Middle frontal gyrus (tissue), 1 donor: Measurements from ENCODE around the gene SORCS2.

ENCODE experiments used
- DNase-seq: peaks from one replicate; pipeline ENCODE4 v3.0.0-alpha.2; 2015; ENCODE audit warnings: low spot score; ENCODE audit errors: extremely low spot score

The SORCS2 gene

DNA sequence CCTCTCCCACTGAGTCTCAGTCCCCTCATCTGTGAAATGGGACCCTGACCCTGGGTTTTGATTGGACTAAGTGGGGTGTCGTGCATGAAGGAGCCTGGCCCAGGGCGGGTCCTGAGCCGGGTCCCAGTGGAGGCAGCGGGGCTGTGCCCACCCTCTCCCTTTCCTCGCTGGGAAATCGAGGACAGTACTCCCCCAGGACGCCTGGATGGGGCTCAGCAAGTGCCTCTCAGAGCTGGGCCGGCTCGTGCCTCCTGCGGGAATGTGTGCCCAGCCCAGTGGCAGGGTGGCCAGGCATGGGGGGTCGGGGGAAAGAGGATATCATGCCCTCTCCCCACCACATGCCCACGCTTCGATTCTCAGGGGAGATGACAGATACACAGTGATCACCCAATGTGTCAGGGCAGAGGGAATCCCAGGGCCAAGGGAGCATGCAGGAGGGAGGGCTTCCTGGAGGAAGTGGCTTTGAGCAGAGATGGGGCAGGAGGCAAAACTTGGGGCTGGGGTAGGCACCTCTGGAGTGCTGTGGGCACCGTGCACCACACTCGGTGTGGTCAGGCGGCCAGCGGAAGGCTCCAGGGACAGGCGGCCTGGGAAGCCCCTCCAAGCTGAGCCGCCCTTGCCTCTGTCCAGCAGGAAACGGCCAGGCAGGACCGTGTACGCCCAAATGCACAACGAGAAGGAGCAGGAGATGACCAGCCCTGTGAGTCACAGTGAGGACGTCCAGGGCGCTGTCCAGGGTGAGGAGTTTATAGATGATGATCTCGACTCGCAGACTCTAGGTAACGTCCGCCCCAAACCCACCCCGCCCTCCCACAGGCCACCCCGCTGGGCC, 544.3 kb downstream of the SORCS2 start:
- no peak for DNase-seq

DNA sequence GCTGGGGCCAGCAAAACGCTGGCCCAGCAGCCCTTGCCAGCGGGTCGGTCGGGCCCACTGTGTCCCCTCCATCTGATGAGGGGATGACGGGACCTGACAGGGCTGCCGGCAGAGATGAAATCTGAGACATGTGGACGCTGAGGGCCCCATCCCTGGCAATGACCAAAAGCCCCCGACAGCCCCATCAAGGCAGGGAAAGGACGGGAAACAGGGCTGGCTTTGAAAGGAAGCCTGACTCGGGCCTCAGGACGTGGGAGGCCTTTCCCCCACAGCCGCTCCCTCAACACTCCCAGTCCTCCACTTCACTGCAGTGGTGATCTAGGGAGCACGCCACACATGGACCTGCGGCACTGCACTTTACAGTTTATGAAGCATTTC, 544.9 kb downstream of the SORCS2 start:
- no peak for DNase-seq

DNA sequence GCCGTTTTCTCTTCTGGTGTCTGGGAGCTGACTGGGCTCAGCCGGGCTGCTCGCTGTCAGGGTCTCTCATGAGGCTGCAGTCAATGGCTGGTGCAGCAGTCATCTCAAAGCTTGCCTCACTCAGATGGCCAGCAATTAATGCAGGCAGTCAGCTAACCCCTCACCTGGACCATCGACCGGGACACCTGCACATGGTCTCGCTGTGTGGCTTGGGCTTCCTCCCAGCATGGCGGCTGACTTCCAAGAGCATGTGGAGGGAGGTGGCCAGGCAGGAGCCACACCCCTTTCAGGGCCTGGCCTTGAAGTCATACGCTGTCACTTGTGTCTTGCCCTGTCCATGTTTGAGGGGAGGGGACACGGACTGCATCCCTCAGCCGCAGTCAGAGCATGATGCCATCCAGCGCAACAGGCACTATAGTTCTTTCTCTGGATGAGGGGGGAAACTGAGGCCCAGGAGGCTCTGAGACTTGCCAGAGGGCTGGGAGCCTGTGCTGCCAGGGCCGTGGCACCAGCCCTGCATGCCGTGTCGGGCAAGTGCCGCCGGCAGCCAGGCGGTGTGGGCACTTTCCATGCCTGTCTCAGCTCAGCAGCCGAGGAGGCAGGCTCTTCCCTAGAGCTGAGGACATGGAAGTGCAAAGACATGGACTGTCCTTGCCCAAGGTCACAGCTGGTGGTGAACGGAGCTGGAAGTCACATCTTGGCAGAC, 545.6 kb downstream of the SORCS2 start:
- no peak for DNase-seq

DNA sequence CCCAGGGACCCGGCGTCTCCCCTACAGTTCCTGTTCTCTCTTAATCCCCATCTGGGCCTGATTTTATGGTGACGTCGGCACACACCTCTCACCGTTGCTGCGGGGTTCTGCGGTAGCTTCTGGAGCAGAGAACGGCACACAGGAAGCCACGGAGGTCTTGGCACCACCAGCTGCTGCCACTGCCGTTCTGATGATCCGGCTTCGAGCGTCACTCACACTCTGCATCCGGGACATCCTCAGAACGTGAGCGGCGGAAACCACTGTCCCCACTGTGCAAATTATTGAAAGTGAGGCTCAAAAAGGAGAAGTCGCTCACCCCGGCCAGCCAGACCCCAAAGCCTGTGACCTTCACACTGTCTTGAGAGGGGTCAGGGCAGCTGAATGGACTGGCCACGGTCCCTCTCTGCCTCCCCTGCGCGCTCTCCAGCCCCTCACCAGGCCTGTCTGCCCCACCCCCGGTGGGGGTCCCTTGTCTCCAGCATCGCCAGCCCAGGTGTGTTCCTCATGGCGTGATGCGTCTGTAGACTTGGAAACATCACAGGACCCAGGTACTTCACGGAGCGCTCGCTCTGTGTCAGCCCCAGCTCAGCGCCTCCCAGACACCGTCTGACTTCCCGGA, 546.2 kb downstream of the SORCS2 start:
- no peak for DNase-seq

DNA sequence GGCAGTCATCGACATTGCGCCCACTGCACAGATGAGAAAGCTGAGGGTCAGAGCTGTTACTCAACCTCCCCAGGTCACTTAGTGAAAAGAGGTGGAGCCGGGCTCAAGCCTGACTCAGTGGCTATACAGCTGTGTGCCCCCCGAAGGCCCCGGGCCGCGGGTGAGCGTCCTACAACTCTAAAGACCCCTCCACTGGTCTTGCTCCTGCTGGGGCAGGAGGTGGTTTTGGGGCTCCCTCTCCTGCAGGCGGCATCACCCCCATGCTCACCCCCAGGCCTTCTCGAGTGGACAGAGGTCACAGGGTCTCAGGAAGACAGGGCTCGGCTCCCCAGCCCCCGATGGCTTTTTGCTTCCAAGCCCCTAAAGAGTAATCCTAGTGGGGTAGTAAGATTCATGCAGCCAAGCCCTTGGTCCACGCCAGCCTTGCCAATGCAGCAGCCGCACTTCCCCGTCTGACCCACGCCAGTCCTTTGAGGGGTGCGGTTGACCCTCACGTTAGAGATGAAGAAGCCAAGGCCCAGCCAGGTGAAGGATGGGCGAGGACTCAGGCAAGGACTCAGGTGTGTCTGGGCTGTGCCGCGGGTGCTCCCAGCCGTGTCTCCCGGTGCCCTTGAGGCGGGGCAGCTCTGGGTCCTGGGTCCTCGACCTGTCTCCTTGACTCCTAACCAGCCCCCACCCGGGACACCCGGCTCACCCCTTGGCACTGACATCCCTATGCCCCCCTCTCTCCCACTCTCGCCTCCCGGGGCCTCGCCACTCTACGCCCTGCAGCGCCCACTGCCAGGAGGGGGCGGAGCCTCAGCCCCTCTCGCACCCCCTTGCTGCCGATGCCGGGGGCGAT, 547.0 kb downstream of the SORCS2 start:
- DNase-seq: no peak

DNA sequence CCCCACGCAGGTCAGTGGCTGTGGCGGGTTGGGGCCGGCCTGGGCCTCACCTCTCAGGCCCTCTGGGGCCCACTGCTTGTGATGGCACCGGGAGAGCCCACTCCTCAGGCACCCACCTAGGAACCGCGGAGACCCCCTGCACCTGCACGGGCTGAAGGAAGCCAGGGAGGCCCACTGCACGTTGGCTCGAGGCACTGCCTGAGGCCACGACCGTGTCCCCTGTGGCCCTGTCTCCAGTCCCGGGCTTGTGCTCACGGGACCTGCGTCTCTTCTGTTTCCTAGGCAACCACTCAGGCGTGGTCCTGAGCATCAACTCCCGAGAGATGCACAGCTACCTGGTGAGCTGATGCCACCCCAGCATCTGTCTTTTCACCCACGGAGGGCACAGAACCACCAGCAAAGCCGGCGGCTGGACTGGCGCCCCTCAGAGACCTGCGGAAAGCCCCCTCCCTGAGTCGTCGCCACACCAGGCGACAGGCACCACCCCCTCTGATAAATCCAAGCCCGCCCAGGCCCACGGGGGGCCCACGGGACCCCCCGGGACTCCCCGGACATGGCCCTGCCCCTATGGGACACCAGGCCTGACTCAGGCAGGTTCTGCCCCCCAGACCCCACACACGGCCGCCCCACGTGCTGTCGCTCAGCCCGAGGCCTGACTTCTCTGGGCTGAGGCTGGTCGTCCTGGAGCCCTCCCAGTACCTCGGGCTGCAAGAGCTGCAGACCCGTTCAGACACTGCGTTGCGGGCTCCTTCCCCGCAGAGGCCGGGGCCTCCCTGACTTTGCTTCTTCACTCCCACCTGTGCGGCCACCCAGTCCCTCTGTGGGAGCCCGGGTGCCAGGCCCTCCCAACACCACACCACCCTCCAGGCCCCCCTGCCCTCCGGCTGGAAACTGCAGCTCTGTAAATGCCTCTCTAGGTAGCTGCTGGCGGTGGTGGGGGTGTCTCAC, 547.9 kb downstream of the SORCS2 start:
- DNase-seq: no peak

DNA sequence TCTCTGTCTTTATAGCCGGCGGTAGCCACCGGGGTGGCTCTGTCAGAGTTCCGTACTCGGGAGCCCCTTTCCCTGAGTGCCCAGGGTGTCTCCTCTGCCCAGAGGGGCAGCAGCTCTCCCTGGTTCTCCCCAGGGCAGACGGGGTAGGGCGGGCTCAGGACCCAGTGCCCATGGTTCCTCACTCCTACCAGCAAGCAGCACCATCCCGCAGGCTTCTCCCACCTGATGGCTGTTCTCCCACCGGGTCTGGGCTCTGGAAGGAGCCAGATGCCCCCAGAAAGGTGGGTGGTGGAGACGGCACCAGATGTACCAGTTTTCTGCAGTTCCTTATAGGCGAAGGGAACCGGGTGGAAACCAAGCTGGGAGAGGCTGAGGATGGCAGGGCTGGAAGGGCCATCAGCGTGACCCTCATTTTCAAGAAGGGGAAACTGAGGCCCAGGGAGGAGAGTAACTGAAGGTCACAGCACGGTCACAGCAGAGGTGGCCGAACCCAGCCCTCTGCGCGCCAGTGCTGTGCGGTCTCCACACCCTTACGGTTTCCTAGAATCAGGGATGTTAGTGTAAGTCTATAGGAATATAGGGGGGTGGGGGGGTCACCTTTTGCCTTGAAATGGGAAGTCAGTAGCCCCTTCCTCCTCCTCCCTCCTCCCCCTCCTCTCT, 548.7 kb downstream of the SORCS2 start:
- DNase-seq: no peak

DNA sequence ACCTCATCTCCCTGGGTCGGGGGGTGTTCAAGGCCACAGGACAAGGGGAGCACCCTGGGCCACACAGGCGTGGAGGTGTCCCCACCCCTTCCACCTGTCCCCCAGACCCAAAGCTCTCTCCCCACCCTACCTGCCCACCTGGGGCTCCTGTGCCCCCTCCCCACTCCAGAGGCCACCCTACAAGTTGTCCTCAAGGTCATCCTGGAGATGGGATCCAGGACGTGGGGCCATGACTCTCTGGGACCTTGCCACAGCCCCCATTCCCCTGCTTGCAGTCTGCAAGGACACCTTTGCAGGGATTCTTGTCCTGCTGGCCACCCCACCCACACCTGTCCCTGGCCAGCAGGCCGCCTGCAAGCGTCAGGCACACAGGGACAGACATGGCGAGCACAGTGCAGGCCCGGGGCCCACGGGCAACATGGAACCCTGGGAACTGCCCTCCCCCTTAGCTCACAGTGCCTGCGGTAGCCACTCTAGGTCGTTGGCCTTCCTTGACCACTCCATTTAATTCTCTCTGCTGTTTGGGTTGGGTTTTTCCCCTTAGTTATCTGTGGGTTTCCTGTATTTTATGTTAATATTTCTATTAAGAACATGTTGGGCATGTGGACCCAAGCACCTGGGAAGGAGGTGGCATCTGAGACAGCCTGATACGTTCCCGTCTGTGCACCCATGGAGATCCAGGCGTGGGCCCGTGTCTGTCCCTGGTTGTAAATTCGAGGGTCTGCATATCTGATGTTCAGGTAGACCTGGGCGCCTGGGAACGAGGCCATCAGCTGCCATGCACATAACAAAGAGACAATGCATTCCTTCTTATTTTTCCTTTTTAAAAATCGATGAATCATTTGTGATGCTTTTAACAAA, 549.8 kb downstream of the SORCS2 start:
- DNase-seq: no peak

DNA sequence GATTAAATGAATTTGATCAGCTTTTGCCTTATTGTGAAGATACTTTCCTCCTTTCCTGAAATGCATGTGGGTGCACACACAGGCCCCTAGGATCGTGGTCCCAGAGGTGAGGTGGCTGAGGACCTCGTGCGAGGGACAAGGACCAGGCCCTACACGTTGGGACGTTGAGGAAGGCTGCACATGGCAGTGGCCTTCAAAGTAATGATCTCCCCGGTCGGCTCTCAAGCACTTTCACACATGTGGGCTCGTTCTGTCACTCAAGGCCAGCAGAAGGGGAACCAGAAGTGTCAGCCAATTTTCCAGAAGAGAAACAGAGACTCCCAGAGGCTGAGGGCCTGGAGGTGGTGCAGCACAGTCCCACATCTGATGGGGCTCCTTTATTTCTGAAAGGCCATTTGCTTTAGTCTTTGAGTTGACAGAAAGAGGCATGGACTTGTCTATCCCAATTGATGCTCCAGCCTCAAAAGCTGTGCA, 550.5 kb downstream of the SORCS2 start:
- no peak for DNase-seq

DNA sequence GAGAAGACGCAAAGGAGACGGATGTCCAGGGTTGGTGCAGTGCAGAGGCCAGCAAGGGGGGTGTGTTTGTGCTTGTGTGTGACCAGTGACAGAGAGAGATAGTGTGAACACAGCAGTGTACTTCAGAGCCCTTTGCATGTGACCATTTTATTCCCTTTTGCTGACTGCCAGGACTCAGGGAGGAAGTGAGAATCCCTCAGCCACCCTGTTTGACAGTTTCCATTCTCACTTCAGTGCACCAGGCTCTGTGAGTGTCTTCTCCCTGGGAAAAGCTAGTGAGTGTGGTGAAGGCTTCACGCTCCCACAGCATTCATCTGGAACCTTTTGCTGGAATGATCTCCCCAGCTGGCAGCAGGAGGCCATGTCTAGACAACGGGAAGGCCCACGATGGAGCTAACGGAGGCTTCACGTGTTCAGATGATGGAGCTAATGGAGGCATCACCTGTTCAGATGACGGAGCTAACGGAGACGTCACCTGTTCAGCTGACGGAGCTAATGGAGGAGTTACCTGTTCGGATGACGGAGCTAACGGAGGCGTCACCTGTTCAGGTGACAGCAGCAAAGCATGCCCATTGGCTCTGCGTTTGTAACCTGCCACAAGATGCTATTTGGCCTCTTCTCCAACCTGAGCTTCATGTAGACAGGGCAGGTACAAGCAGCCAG, 551.9 kb downstream of the SORCS2 start:
- no peak for DNase-seq

DNA sequence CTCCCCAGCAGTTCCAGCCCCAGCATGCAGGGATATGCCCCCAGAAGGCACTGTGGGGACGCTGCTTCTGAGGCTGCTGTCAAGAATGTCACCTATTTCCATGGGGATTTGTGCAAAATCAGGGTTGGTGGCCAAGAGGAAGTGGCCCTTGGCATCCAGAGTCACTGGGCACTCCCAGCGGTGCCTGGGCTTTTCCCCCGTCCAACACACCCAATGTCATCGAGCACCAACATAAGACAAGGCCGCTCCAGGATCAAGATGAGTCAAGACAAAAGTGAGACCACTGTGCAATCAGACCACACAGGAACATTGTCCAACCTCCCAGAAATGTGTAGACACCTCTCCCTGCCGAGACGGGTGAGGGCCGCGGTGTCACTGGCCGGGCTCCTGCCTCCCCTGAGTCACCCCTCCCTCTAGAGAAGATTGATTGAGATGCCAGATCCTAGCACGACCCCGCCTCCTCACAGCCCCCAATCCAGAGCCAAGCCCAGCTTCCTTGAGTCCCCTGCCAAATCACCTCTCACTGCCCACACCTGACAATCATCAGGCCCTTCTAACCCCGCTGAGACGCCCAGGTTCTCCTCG, 553.1 kb downstream of the SORCS2 start:
- DNase-seq: no peak

DNA sequence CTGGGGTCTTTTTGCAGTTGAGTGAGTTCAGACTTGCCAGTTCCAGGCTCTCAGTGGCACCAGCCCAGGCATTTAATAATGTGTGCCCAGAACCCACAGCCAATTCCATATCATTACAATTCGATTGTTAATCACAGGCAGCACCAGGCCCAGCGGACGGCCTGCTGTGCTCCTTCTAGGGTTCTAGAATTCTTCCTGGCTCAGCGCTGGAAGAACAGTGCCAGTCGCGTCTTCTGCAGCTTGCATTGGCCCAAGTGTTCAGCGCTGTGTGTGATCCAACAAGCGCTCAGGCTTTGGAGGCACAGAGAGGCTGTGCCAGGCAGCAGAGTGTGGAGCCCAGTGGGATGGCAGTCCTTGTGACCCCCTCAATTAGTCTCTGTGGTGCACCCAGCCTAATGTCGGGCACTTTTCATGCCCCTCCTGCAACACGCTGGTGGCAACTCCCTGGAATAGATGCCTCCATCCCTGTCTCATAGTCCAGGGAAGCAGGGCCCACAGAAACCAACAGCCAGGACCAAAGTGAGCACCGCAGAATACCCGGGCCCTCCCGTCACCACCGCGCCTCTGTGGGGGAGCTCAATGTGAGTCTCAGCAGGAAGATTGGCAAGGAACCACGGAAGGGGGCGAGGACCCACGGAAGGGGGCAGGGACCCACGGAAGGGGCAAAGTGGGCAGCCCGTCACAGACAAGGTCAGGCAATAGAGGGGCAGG, 554.2 kb downstream of the SORCS2 start:
- DNase-seq: no peak

DNA sequence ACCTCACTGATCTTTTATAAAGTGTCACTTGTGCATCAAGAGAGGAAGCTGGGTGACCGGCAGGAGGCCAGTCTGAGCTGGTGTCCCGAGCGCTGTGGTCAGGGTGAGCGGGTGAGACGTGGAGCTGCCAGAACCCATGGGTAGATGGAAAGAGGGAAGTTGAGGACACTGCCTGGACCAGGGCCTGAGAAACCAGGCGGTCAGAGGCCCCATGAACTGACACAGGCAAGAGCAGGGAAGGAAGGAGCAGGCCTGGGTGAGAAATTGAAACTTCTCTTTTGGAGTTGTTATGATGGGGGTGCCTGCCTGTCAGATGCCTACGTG, 554.7 kb downstream of the SORCS2 start:
- no peak for DNase-seq

DNA sequence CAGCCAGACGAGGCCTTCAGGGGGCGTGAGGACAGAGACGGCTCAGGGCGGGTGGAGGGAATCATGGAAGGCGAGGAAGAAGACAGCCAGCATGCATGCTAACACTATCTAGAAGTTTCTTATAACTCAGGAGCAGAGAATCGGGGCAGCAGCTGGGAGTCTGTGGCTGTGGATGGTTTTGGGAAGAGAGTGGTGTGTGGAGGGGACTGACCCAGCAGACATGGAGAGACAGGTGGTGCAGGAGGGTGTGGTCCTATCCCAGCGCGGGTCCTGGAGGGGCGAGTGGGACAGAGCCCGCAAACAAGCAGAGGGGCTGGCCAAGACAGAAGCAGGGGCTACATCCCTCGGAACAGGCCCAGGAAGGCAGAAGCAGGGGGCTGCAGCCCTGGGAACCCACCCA, 555.2 kb downstream of the SORCS2 start:
- no peak for DNase-seq

DNA sequence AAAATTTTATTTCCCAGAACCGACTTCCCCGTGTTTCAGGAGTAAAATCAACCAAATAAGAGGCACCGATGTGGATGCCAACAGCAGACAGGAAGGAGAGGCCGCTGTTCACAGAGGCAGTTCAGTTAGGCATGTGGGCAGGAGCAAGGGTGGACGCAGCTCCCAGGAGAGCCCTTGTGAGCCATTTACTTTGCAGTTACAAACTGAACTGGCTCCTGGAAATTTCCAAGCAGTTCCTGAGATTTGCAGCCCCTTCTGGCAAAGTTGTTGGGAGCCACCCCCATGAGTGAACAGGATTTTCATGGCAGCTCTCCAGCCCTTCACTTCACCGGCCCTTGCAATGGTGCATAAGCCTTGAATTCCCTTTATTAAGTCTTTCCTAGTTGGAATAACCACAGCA, 558.2 kb downstream of the SORCS2 start:
- DNase-seq: no peak

DNA sequence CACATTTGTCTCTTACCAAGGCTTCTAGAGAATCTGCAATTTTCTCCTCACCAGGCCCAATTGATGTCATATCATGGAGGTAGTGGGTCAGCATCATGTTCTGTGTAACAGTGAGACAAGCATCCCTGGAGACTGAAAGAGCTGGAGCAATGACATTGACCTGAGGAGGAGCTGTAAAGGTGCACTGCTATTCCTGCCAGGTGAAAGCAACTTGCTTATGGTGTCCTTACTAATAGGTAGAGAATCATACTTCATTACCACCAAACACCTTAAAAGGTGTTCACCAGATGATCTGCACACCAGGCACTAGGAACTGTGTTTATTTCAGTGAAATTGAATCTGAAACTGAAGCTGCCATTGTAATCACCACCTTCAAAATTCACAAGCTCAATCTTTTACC, 558.6 kb downstream of the SORCS2 start:
- no peak for DNase-seq

DNA sequence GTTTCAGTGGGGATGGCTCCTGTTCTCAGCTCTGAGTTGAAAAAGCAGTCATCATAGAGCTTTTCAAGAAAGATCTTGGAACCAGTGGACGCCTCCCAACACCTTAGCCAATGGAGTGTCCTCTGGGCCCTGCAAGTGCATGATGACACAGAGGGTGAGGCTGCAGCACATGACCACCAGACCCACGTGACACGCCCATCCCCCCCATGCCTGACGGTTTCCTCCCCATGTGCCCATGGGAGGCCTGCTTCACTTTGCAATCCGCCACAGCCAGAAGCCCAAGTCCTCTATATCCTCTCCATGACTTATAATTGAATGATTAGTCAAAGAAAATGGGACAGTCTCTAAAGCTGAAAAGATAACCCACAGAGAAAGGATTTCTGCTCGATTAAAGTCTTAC, 560.3 kb downstream of the SORCS2 start:
- DNase-seq: no peak
